HG03378 (cell line): Measurements from ENCODE around the gene TET2.
A peak's percentile ranks its signal among the peaks of the same experiment; 100 is the strongest.

Experiments
- ATAC-seq: cut with Tn5 transposase; IDR thresholded peaks from one replicate; pipeline ENCODE4 v1.9.1; 2021; ENCODE audit warnings: mild to moderate bottlenecking, moderate library complexity; ENCODE audit not compliant: unreplicated experiment

The TET2 gene

DNA sequence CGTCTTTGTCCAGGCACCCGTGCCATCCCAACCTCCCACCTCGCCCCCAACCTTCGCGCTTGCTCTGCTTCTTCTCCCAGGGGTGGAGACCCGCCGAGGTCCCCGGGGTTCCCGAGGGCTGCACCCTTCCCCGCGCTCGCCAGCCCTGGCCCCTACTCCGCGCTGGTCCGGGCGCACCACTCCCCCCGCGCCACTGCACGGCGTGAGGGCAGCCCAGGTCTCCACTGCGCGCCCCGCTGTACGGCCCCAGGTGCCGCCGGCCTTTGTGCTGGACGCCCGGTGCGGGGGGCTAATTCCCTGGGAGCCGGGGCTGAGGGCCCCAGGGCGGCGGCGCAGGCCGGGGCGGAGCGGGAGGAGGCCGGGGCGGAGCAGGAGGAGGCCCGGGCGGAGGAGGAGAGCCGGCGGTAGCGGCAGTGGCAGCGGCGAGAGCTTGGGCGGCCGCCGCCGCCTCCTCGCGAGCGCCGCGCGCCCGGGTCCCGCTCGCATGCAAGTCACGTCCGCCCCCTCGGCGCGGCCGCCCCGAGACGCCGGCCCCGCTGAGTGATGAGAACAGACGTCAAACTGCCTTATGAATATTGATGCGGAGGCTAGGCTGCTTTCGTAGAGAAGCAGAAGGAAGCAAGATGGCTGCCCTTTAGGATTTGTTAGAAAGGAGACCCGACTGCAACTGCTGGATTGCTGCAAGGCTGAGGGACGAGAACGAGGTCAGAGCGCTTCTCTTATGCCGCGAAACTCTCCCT, at the start of gene TET2:
TET2 (plus strand) TSS at position 601 of the 740 bp plus-strand sequence. CDS start 87,067 bp downstream, outside the sequence.
- peak; percentile 80 for ATAC-seq

DNA sequence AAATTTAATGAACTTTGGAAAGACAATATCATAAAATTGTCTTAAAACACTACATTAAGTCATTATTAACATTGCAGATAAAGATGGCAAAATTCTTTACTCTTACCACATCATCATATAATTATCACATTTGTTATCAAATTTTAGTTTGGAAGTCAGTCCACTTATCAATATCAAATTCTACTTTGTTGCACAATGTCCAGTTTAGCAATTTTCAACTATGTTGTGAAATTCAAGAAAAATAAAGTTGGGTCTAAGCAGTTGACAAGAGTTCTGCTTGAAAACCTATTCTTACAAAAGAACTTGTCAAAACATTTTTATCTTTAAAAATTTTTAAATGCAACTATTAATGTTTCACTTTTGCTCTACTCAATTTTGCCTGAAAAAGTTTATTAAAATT, 44.7 kb upstream of the TET2 start:
- no peak for ATAC-seq

DNA sequence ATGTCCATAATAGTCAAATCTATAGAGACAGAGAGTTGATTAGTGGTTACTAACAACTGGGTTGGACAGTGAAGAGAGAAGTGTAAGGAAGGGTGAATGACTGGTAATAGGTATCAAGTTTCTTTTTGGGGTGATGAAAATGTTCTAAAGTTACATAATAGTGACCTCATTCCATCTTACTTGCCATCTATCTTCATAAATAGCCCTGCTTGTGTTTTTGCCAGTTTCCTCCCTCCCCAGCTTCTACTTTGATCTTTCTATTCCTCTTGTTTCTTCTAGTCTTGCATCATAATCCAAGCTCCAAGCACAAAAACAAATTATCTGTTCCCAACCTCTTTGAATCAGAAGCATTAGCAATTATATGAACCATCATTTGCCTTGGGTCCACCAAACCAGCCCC, 40.2 kb upstream of the TET2 start:
- no peak for ATAC-seq

DNA sequence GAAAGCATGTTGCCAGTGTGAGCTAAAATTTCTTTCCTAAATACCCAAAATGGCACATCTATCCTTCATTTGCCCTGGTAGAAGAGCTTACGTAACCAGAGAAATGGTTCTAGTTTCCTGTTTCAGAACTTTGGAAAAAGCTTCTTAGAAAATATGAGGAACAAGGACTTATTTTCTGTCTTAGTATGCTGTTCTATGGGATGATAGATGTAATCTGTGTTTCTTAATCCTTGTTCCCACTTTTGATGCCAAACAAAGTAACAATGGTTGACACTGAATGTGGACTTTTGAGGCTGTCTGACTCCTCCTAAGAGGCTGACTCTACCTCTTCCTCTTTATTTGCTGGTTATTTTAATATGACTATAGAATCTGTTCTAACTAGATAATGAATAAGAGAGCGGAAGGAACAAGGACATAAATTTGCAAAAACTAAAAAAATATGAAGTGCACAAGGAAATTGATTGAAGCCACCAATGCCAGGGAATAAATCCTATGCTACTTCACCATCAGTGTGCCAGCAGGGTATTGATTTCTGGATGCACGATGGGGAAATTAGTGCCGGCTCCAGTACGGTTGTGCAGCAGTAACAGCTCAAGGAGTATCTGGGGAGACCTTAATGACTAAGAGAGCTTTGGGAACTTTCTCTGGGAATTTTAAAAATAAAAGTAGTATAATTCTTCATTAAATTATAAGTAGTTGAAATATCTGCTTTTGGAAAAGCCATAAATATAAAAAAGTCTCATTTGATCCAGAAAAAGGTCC, 39.4 kb upstream of the TET2 start:
- ATAC-seq, result no peak

DNA sequence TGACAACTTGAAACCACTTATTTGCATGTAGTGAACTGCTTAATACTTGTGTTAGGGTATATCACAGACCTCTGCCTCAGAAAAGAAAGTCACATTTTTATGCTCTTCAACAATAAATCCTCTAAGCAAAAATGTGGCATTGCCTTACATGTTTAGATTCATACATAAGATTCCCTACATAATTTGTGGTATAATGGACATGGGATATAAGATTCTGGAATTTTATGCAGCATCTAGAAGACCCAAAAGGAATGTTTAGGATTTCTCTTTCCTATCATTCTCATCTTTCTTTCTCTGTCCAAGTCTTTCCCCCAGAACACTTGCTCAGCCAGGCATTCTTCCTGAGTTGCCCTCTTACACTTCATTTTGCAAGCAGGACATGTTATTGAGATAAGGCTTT, 37.7 kb upstream of the TET2 start:
- no peak for ATAC-seq

DNA sequence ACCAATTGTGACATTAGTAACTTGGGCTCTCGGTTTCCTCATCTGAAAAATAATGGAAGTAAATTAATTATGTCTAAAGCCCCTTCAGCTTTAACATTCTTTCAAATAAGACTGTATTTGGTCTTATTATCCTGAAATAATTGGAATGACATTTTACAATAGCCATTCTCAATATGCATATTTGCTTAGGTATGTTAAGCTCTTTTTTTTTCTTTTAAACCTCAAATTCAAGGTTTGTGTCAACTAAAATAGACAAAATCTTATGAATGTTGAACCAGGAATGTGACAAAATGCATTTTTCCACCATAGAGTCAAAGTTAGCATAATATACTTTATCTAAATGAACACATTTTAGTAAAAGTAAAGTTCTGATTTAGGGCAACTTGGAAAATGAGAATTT, 34.4 kb upstream of the TET2 start:
- ATAC-seq, result no peak

DNA sequence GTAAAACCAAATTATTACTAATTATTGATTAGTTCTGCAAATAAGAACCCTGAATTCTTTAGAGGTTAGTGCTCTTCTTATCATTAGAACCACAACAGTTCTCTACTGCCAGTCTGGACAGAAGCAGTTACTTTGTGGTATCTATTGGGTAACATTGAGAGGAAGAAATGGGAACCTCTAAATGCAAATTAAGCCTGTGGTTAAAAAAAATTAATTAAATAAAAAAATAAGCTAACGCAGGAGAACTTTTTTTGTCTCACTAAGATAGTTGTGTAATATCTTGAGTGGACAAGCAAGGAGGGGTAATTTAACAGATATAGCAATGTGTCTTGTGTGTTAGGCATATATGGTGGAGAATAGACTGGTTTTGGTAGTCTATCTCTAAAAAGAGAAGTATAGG, 32.9 kb upstream of the TET2 start:
- ATAC-seq, result peak; percentile 65

DNA sequence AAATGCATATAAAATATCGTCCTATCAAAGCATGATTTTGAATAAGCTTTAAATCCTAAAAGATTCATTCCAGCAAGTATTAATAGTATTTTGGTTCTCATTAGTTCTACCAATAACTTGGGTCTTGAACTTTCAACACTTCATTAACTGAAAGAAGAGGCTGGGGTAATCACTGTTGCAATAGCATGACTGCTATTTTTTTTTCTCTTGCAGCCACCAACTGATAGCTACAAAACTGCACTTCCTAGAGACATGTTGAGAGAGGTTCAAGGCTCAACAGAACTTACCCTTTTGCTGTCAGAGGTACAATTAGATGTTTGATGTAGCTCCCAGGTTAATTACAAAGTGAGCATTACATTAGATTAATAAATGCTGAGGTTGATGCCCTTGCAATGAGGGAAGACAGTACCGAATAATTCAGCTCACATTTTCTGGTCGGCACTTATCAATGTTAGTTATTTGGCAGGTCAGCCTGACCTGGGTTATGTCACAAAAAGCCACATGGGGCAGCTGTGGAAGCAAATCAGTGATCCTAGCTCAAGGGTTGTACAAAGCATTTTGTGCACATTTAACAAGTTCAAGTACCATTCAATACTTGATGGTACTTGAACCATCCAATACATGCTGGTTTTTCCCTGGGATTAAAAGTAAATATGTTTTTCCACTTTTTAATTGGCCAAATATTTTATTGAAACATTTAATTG, 29.9 kb upstream of the TET2 start:
- ATAC-seq, result no peak

DNA sequence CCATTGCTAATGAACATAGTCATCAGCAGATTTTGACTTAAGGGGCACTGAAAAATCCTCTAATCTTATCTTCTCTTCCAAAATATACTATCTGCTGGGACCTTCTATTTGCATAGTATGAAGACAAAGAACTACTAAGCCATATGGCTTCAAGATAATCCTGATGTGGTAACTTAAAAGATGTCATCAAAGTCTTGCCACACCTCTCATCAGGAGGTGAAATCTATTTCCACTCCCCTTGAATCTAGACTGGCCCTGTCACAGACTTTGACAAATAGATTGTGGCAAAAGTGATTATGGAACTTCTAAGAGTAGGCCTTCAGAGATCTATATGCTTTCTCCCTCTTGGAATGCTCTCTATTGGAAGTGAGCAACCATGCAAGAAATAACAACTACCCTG, 27.3 kb upstream of the TET2 start:
- no peak for ATAC-seq

DNA sequence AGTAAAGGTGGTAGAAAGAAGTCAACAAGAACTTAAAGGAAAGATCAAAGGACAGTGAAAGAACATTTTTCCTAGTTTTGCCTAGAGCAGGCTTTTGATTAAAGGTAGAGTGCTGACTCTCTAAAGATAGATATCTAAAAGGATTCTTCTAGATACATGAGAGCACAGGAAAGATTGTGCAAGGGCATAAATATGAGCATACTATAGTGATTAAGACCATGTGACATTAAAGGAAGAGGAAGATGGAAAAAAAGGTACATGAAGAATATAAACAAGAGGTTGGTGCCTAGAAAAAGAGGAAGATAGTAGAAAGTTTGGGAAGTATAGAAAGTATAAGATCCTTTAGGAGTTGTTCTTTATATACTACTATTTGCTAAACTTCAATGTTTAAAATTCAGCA, 26.1 kb upstream of the TET2 start:
- ATAC-seq, result no peak

DNA sequence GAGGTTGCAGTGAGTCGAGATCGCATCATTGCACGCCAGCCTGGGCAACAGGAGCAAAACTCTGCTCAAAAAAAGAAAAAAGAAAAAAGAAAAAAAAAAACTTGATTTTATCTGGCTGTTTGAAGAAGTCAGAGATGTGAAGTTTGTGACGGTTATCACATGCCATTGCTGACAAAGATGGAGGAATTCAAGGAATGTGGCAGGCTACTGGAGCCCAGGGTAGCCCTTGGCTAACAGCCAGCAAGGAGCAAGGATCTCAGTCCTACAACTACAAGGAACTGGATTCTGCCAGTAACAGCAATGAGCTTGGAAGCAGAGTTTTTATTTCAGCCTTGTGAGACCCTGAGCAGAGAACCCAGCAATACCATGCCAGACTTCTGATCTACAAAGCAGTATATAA, 24.3 kb upstream of the TET2 start:
- no peak for ATAC-seq

DNA sequence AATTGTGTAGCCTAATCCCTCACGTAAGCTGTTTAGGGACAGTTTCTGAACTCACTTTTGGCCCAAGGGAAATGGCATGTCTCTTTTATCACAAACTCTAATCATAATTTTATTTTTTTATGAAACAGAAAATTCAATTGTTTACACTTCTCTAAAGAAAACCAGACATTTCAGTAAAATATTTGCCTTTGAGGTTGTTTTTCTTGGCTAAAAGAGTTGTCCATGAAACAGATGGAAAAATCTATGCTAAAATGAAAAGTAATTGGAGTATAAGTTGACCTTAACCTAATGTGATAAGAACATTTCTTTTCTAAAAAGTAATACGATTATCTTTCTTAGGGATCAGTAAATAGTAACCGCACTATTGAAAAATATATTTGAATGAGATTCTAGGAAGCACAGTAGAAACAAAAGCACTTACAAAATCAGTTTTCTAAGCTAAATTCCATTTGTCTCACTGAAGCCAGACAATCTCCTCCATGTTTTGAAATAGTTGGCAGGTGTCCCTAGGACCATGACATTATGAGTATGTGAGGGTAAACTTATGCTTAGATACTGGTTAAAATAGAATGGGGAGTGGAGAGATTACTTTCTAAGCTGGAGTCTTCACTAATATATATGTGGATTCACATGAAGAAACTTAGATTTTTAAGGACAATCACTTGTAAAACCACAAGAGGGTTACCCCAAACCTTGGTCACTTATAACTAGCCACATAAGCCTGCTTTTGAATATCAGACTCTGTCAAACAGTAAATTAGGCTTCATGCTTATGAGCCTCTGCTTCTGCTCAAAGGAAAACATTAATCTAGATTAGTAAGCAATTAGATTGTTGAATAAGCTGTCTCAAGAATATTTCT, 20.1 kb upstream of the TET2 start:
- ATAC-seq, result no peak

DNA sequence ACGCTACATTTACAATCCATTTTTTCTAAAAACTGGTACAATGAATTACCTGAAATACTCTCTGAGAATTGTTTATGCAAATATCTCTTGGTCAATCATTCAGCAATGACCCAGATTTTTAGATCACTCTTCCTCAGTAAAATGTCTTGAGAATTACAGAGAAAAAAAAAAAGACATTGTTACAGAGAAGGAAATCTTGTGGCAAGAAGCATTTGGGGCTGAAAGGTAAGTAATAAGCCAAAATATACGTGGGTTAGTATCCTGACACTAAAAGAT, 19.6 kb upstream of the TET2 start:
- ATAC-seq, result no peak

DNA sequence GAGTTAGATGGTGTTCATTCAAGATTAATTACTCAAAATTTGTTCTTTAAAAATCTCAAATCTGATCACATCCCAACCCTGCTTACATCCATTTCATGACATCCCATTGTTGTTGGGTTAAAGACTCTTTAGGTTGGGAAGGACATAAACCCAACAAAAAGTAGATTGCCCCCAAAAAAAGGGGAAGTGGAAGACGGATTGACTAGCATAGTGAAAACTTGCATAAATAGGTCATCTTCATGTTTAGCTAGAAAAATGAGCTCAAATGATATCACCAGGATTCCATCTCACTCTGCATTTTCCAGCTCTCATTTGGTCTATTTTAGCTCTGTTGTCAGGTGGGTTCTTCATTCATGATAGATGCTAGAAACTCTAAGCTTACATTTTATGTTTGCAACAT, 18.5 kb upstream of the TET2 start:
- no peak for ATAC-seq

DNA sequence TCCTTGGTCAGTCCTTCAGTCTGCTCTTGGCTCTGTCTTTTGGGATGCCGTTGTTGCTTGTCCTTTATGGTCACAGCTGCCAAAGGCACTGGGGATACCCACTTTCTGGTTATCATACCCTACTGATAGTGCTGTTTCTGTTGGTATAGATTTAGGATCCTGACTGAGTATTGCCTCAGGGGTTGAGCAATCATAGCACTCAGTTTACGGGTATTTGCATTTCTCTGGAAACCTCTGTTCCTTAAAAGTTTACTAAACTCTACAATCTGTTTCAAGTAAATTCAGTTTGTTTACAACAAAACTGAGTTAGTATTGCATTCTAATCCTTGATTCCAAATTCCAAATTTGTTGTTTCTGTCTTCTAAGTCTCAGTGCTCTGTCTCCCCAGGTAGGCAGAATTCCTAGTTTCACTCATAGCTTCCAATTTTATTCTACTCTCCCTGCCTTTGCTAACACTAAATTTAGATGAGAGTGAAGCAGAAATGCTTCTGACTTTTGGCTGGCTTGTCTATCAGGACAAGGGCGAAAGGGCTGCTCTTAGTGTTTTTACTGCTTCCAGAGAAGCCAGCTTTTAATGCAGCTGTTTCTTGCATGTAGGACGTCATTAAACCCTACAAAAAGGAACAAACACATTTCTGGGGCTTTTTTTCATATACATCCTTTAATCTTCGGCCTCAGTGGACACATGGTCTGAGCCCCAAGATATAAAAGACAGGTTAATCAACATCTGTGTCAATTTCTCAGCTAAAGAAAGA, 17.2 kb upstream of the TET2 start:
- no peak for ATAC-seq

DNA sequence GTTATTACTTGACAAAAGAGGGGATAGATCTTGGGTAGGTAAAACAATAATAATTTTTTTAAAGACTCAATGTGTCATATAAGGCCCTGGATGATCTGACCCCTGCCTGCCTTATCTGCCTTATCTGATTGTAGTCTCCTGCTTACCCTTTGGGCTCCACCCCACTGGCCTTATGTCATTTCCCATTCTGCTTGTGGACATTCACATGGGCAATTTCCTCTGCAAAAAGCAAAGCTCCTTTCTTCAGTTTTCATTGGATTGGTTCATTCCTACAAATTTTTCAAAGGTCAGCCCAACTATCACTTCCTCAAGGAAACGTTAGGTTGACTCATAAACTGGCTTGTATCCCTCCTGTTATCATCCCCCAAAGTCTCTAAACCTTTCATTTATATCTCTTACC, 15.7 kb upstream of the TET2 start:
- no peak for ATAC-seq

DNA sequence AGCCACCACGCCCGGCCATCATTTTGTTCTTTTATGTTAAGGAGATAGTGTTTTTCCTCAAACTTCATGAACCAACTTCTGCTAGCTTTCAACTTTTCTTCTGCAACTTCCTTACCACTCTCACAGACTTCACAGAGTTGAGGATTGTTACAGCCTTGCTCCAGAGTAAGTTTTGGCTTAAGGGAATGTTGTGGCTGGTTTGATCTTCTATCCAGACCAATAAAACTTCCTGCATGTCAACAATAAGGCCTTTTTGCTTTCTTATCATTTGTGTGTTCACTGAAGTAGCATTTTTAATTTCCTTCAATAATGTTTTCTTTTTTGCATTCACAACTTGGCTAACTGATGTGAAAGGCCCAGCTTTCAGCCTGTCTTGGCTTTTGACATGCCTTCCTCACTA, 12.7 kb upstream of the TET2 start:
- no peak for ATAC-seq

DNA sequence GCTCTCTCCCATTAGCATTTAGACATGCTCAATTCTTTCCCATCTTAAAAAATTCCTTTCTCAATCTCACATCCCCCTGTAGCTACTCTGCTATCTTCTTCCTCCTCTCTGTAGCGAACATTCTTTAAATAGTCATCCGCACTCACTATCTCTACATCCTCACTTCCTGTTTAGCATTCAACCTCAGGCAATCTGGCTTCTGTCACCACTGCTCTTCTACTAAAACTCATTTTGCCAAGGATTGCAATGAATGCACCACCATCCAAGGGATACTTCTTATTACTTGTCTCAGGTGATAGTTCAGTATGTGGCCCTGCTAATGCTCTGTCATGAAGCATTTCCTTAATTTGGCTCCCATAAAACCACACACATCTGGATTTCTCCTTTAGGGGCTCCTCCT, 10.9 kb upstream of the TET2 start:
- ATAC-seq, result no peak

DNA sequence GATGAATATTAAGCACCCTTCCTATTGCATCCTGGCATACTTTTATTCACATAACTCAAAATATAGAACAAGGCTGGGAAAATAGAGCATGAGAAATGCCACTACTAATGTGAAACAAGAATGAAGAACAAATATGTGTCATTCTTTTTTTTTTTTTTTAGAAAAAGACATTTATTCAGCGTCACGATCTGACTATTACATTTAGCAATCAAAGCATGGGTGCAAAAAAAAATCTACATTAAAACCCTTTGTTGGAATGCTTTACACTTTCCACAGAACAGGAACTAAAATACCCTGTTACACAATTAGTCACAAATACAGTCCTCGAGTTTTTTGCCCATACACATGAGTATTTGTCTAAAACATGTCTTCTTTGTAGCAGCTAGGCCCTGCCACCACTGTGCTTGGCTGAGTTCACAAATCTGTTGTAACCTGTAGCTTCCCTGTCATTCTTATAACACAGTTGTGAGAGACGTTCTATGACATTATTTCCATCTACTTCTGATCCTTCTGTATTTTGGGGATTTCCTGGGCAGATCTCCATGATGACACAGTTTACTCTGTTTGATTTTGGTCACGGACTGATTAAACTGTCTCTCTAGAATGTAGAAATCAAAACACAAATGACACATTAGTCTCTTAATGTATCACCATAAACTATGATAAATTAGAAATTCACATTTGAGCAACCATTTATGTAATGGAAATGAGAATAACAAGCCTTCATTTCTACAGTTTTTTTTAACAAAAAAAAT, 9.4 kb upstream of the TET2 start:
- no peak for ATAC-seq

DNA sequence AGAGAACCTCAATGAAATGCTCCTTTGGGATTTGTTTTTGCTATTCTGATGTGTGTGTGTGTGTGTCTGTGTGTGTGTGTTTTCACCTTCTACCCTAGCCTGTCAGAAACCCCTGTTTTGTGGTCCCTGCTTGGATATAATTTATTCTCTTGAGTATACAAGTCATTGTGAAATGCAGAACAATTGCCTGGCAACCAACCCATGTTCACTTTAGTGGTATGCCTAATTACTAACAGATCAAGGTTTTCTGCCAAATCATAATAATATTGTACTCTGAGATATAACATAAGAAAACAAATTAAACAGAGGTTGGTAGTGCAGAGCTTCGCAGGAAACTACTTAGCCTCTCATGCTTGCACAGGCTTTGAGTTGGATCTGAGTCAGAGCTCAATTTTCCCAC, 7.0 kb upstream of the TET2 start:
- ATAC-seq, result no peak
